NB4 (cell line): ENCODE data around the gene SP100.

Experiments used
- CTCF ChIP-seq: IDR thresholded peaks from one replicate; pipeline ENCODE4 v1.5.1; 2012; ENCODE audit warnings: low read depth, low read length
- MAX ChIP-seq: IDR thresholded peaks from 2 replicates; pipeline ENCODE4 v1.6.1; 2011; ENCODE audit warnings: low read depth, low read length

GRCh38 chr2:230583581-230583980, 167.6 kb downstream of the SP100 start:
- no peak for TF ChIP-seq CTCF
- no peak for TF ChIP-seq MAX
